Measurements from ENCODE around the gene SGCA. TPM values are rescaled to one million over a fixed set of nuclear protein-coding genes. Genes with fewer than 3 reads are reported as not detected.

SGCA gene
- total RNA-seq, 1 experiment from 2014 or later = 0.24 TPM

DNA sequence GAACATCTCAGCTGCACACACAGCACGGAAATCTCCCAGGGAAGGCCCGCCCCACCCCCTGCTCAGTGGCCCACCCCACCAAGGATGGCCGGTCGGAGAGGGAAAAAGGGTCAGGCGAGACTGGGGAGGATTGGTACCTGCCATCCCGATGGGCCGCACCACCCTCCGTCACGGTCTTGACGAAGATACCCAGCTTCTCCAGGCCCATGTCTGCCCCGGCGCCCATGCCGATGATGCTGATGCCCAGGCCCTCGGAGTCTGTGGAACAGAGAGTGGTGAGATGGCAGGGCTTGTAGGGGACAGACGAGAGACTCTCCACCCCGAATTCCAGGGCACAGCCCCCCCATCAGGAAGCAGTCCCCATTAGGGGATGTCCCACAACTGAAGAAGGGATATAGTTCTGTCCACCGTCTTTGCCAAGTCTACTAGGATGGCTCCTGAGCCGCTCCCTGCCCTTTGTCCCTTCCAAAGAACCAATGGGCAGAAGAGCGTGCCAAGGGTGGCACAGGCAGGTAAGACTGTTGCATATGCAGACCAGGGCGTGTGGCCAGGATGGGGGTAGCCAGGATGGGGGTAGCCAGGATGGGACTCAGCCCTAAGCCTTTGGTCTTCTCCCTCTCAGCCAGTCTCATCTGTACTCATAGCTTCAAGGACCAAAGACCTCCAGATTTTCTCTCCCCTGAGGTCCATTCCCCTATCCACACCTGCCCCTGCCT lies 22.2 kb upstream of the SGCA start:
- no CpG with 5 or more reads among the region's 20 CpGs for WGBS (ENCODE audit: extremely low coverage, insufficient read length, low lambda C conversion rate)
- Histone ChIP-seq H3K27me3 (ENCODE audit: insufficient read depth, low read length) (no peaks in the 10 kb centered on the region), H3K14ac (ENCODE audit: insufficient read depth, low read length) (no peak overlapping the region), H2BK5ac (ENCODE audit: insufficient read length, low read length) (no peak overlapping the region), H3K4me2 (ENCODE audit: insufficient read depth, insufficient read length, low read length) (no peak overlapping the region), H2BK120ac (ENCODE audit: low read depth, low read length, poor library complexity, severe bottlenecking) (no peak overlapping the region), H3K56ac (ENCODE audit: insufficient read length, low read depth, low read length) (no peak overlapping the region), H3K18ac (ENCODE audit: insufficient read length, low read depth, low read length) (no peak overlapping the region), H3K9ac (ENCODE audit: extremely low read depth, insufficient read length, low read length) (no peak overlapping the region), H4K20me1 (ENCODE audit: control insufficient read depth, insufficient read depth, insufficient read length) (peaks cover 2% of the 10 kb centered on the region), H2BK20ac (ENCODE audit: low read depth, low read length, poor library complexity, severe bottlenecking) (no peak overlapping the region), H3K79me2 (ENCODE audit: insufficient read depth, low read length) (no peaks in the 10 kb centered on the region), H3K23ac (ENCODE audit: insufficient read length, low read depth, low read length) (no peak overlapping the region), H3K4me1 (ENCODE audit: insufficient read depth, low read length) (no peaks in the 10 kb centered on the region; the same call in 1 of the 2 replicates), H2BK15ac (ENCODE audit: low read depth, low read length) (no peak overlapping the region), H3T11ph (ENCODE audit: low read length) (no peak overlapping the region), H3K79me1 (ENCODE audit: insufficient read depth, low read depth, low read length, poor library complexity, severe bottlenecking) (no peaks in the 10 kb centered on the region), H3K23me2 (ENCODE audit: insufficient read length, low read depth, low read length, poor library complexity, severe bottlenecking) (peaks cover 5% of the 10 kb centered on the region), H2BK12ac (ENCODE audit: insufficient read length, low read depth, low read length) (no peak overlapping the region), H4K91ac (ENCODE audit: insufficient read length, low read depth, low read length) (no peak overlapping the region), H4K5ac (ENCODE audit: insufficient read length, low read depth, low read length) (no peak overlapping the region), H4K8ac (replicated peaks; ENCODE audit: insufficient read length, low read depth, low read length) (no peak overlapping the region), H3K9me3 (ENCODE audit: control insufficient read depth, low read depth, low read length) (no peaks in the 10 kb centered on the region), H3K4ac (ENCODE audit: low read depth, low read length) (no peak overlapping the region), H3K27ac (ENCODE audit: insufficient read length, low read depth, low read length) (no peak overlapping the region), H2AFZ (ENCODE audit: low read length) (no peak overlapping the region), H2AK5ac (ENCODE audit: insufficient read length, low read length) (no peak overlapping the region)
- Mint-ChIP-seq H3K36me3 (ENCODE audit: insufficient read depth in 1 of 3, low read depth in 3 of 3) (peaks cover 24 to 66% (median 54%) of the 10 kb centered on the region in 3 experiments; a peak in 6 of 7 replicates), H3K9me3 (no peaks in the 10 kb centered on the region), H3K27me3 (ENCODE audit: low read depth) (peaks cover 5% of the 10 kb centered on the region; the same call in 1 of the 2 replicates), H3K27ac (peak overlapping the region in 1 of 3 experiments; percentile 38; a peak in 1 of 7 replicates), H3K4me3 (no peak overlapping the region), H3K4me1 (peaks cover 30 to 46% of the 10 kb centered on the region in 2 experiments)
- no peak for DNase-seq
- TF ChIP-seq, protein P1, sequence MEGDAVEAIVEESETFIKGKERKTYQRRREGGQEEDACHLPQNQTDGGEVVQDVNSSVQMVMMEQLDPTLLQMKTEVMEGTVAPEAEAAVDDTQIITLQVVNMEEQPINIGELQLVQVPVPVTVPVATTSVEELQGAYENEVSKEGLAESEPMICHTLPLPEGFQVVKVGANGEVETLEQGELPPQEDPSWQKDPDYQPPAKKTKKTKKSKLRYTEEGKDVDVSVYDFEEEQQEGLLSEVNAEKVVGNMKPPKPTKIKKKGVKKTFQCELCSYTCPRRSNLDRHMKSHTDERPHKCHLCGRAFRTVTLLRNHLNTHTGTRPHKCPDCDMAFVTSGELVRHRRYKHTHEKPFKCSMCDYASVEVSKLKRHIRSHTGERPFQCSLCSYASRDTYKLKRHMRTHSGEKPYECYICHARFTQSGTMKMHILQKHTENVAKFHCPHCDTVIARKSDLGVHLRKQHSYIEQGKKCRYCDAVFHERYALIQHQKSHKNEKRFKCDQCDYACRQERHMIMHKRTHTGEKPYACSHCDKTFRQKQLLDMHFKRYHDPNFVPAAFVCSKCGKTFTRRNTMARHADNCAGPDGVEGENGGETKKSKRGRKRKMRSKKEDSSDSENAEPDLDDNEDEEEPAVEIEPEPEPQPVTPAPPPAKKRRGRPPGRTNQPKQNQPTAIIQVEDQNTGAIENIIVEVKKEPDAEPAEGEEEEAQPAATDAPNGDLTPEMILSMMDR (conservative IDR thresholded peaks at IDR 0.05) = no peak

Data from H9 (cell line).